Neural cell (in vitro differentiated cells): ENCODE measurements around the gene FCN1. TPM values are rescaled to one million over a fixed set of nuclear protein-coding genes. Genes with fewer than 3 reads are reported as not detected.

Experiments
- H2AFZ ChIP-seq: fragments of 200-600, 300-800 bp; sonication (generic), shearing (Covaris generic); 2 replicates; pipeline ENCODE4 v1.6.0; 2014; ENCODE audit warnings: low read depth, mild to moderate bottlenecking, antibody characterized with exemption, low read length, moderate library complexity
- H3F3A ChIP-seq: fragments of 200-600 bp; shearing (Covaris generic); 2 replicates; pipeline ENCODE4 v1.6.1; 2016; ENCODE audit warnings: mild to moderate bottlenecking, moderate library complexity, mixed read lengths, antibody characterized with exemption, low read length; ENCODE audit not compliant: insufficient read depth, poor library complexity, severe bottlenecking
- H3K27ac ChIP-seq: fragments of 200-600, 300-800 bp; sonication (generic), shearing (Covaris generic); 2 replicates; pipeline ENCODE4 v1.5.1; 2014; ENCODE audit warnings: mild to moderate bottlenecking, low read length, moderate library complexity
- H3K27me3 ChIP-seq: fragments of 300-800, 200-600 bp; sonication (generic), shearing (Covaris generic); 2 replicates; pipeline ENCODE4 v1.6.0; 2014; ENCODE audit warnings: mild to moderate bottlenecking, low read depth, low read length, moderate library complexity; ENCODE audit not compliant: insufficient read depth
- H3K36me3 ChIP-seq: fragments of 300-800, 200-600 bp; sonication (generic), shearing (Covaris generic); 2 replicates; pipeline ENCODE4 v1.5.1; 2014; ENCODE audit warnings: mild to moderate bottlenecking, antibody characterized with exemption, low read length, moderate library complexity; ENCODE audit not compliant: insufficient read depth
- H3K4me2 ChIP-seq: fragments of 300-800, 200-600 bp; sonication (generic), shearing (Covaris generic); 2 replicates; pipeline ENCODE4 v1.6.0; 2014; ENCODE audit warnings: mild to moderate bottlenecking, low read length
- H3K4me3 ChIP-seq: fragments of 300-800, 200-600 bp; sonication (generic), shearing (Covaris generic); 2 replicates; pipeline ENCODE4 v1.5.1; 2014; ENCODE audit warnings: mild to moderate bottlenecking, low read length, moderate library complexity
- H3K79me2 ChIP-seq: fragments of 200-600 bp; shearing (Covaris generic); replicated peaks from 2 replicates; pipeline ENCODE4 v1.6.0; 2014; ENCODE audit warnings: mild to moderate bottlenecking, low read length, moderate library complexity; ENCODE audit not compliant: insufficient read depth
- H3K9ac ChIP-seq: fragments of 300-800, 200-600 bp; sonication (generic), shearing (Covaris generic); 2 replicates; pipeline ENCODE4 v1.6.1; 2016; ENCODE audit warnings: mild to moderate bottlenecking, low read length, mixed read lengths
- H3K9me2 ChIP-seq: fragments of 200-600 bp; shearing (Covaris generic); 2 replicates; pipeline ENCODE4 v1.6.1; 2016; ENCODE audit warnings: mild to moderate bottlenecking, low read length, mixed read lengths; ENCODE audit not compliant: insufficient read depth
- H3K9me3 ChIP-seq: fragments of 200-600, 300-800 bp; sonication (generic), shearing (Covaris generic); 2 replicates; pipeline ENCODE4 v1.6.1; 2016; ENCODE audit warnings: mild to moderate bottlenecking, mixed run types, low read length, moderate library complexity, mixed read lengths
- H4K20me1 ChIP-seq: fragments of 200-600 bp; shearing (Covaris generic); 2 replicates; pipeline ENCODE4 v1.6.1; 2016; ENCODE audit warnings: mild to moderate bottlenecking, mixed run types; ENCODE audit not compliant: insufficient read depth
- EP300 ChIP-seq: fragments of 450-650 bp; conservative IDR thresholded peaks from 2 replicates; pipeline ENCODE4 v1.6.1; 2014; ENCODE audit warnings: antibody characterized with exemption, mild to moderate bottlenecking, moderate library complexity; ENCODE audit not compliant: poor library complexity, severe bottlenecking
- EZH2 ChIP-seq: fragments of 200-600, 300-800 bp; shearing (Covaris generic), sonication (generic); IDR thresholded peaks from 2 replicates; pipeline ENCODE4 v1.6.1; 2014; ENCODE audit warnings: antibody characterized with exemption, low read length, borderline replicate concordance, mild to moderate bottlenecking; ENCODE audit not compliant: insufficient read depth, poor library complexity, severe bottlenecking
- MXI1 ChIP-seq: fragments of 450-650 bp; conservative IDR thresholded peaks from 2 replicates; pipeline ENCODE4 v1.6.1; 2014; ENCODE audit warnings: antibody characterized with exemption, mild to moderate bottlenecking; ENCODE audit not compliant: poor library complexity, severe bottlenecking
- POLR2AphosphoS5 ChIP-seq: IDR thresholded peaks from 2 replicates; pipeline ENCODE4 v1.6.1; 2012
- RAD21 ChIP-seq: fragments of 450-650 bp; conservative IDR thresholded peaks from 2 replicates; pipeline ENCODE4 v1.6.1; 2014; ENCODE audit warnings: antibody characterized with exemption, mild to moderate bottlenecking, moderate library complexity
- SMC3 ChIP-seq: fragments of 450-650 bp; conservative IDR thresholded peaks from 2 replicates; pipeline ENCODE4 v1.6.1; 2014; ENCODE audit warnings: antibody characterized with exemption, mild to moderate bottlenecking, moderate library complexity; ENCODE audit not compliant: poor library complexity
- TAF1 ChIP-seq: IDR thresholded peaks from 2 replicates; pipeline ENCODE4 v1.6.1; 2012; ENCODE audit warnings: low read depth
- polyA plus RNA-seq: library from polyadenylated mRNA; depleted of rRNA; stranded (reverse); fragments of >200 nt; gene quantifications from 2 replicates; pipeline ENCODE4 v1.2.3, GENCODE V29; 2014
- TF ChIP-seq, protein P1 (sequence below): fragments of 450-650 bp; IDR thresholded peaks from 2 replicates; pipeline ENCODE4 v1.5.1; 2014; ENCODE audit warnings: antibody characterized with exemption, mild to moderate bottlenecking, moderate library complexity; ENCODE audit not compliant: poor library complexity, severe bottlenecking
- TF ChIP-seq, protein P2 (sequence below): IDR thresholded peaks from 2 replicates; pipeline ENCODE4 v1.6.1; 2012; ENCODE audit warnings: borderline replicate concordance

Gene FCN1
- polyA plus RNA-seq, 1 donor from 2014 or later = not detected

DNA sequence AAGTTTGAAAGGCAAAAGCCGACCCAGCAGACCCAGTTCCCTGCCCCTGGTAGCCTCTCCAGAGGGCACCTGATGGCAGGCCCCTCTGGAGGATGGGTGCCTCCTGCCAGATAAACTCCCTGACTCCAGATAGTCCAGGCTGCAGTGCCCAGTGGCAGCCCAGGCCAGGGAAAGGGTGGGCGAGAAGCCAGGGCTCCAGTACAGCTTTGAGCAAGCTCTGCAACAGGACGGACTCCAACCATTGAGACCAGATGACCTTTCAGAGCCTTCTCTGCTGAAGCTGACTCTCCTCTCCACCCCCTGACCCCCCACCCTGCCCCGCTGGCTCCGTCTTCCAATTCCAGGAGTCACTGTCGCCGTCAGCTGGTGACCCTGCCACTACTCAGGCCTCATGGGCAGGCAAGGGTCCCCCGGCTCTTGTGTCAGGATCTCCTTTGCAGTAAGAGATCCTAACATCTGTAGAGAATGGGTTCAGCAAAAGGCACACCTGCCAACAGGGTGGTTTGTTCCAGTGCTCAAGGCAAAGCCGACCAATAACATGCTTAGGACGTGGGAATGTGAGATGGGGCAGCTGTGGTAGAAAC is 15.5 kb upstream of the FCN1 start:
- Histone ChIP-seq H3K79me2 (no peaks in the 10 kb centered on the region), H3F3A (no peaks in the 10 kb centered on the region), H2AFZ (no peak overlapping the region), H3K4me2 (no peak overlapping the region), H3K27me3 (no peaks in the 10 kb centered on the region), H4K20me1 (no peaks in the 10 kb centered on the region), H3K36me3 (no peaks in the 10 kb centered on the region), H3K9me2 (no peaks in the 10 kb centered on the region), H3K9me3 (no peaks in the 10 kb centered on the region), H3K9ac (no peak overlapping the region), H3K27ac (no peak overlapping the region), H3K4me3 (no peak overlapping the region)
- TF ChIP-seq, protein P1, sequence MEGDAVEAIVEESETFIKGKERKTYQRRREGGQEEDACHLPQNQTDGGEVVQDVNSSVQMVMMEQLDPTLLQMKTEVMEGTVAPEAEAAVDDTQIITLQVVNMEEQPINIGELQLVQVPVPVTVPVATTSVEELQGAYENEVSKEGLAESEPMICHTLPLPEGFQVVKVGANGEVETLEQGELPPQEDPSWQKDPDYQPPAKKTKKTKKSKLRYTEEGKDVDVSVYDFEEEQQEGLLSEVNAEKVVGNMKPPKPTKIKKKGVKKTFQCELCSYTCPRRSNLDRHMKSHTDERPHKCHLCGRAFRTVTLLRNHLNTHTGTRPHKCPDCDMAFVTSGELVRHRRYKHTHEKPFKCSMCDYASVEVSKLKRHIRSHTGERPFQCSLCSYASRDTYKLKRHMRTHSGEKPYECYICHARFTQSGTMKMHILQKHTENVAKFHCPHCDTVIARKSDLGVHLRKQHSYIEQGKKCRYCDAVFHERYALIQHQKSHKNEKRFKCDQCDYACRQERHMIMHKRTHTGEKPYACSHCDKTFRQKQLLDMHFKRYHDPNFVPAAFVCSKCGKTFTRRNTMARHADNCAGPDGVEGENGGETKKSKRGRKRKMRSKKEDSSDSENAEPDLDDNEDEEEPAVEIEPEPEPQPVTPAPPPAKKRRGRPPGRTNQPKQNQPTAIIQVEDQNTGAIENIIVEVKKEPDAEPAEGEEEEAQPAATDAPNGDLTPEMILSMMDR = no peak
- TF ChIP-seq RAD21 (no peak), POLR2AphosphoS5 (no peak), MXI1 (no peak), EP300 (no peak), TAF1 (no peak), SMC3 (no peak), EZH2 (no peak)
- TF ChIP-seq, protein P2, sequence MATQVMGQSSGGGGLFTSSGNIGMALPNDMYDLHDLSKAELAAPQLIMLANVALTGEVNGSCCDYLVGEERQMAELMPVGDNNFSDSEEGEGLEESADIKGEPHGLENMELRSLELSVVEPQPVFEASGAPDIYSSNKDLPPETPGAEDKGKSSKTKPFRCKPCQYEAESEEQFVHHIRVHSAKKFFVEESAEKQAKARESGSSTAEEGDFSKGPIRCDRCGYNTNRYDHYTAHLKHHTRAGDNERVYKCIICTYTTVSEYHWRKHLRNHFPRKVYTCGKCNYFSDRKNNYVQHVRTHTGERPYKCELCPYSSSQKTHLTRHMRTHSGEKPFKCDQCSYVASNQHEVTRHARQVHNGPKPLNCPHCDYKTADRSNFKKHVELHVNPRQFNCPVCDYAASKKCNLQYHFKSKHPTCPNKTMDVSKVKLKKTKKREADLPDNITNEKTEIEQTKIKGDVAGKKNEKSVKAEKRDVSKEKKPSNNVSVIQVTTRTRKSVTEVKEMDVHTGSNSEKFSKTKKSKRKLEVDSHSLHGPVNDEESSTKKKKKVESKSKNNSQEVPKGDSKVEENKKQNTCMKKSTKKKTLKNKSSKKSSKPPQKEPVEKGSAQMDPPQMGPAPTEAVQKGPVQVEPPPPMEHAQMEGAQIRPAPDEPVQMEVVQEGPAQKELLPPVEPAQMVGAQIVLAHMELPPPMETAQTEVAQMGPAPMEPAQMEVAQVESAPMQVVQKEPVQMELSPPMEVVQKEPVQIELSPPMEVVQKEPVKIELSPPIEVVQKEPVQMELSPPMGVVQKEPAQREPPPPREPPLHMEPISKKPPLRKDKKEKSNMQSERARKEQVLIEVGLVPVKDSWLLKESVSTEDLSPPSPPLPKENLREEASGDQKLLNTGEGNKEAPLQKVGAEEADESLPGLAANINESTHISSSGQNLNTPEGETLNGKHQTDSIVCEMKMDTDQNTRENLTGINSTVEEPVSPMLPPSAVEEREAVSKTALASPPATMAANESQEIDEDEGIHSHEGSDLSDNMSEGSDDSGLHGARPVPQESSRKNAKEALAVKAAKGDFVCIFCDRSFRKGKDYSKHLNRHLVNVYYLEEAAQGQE = no peak

DNA sequence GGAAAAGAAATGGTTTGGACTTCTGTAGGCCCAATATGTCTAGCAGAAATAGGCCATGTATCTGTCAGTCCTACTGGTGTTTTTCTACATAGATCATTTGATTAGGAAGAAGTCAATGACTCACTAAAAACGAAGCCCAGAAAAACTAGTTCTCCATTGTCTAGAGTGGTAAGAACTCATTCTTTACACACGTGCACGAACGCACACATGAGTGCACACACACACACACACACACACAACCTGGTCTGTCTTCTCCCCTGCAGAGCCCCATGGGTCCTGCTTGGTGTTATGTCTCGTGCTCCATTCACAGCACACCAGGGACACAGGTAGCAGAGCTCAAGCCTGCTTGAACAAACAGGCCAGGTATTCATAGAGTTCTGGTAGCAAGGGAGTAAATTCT is 14.9 kb upstream of the FCN1 start:
- TF ChIP-seq TAF1 (no peak), SMC3 (no peak), POLR2AphosphoS5 (no peak)
- TF ChIP-seq, protein P2 = no peak
- H3K27ac ChIP-seq = no peak overlapping the region
- H3K36me3 ChIP-seq = no peaks in the 10 kb centered on the region
- no peaks in the 10 kb centered on the region for H3K27me3 ChIP-seq
- H2AFZ ChIP-seq = no peak overlapping the region
- no peak overlapping the region for H3K4me3 ChIP-seq
- H3K9ac ChIP-seq = no peak overlapping the region
- H3F3A ChIP-seq = no peaks in the 10 kb centered on the region
- H3K9me2 ChIP-seq = no peaks in the 10 kb centered on the region
- no peaks in the 10 kb centered on the region for H3K79me2 ChIP-seq
- H3K9me3 ChIP-seq = no peaks in the 10 kb centered on the region
- H4K20me1 ChIP-seq = no peaks in the 10 kb centered on the region
- H3K4me2 ChIP-seq = no peak overlapping the region
